ENCODE measurements around the gene ARID3A. TPM values are rescaled to one million over a fixed set of nuclear protein-coding genes. Genes with fewer than 3 reads are reported as not detected.

The ARID3A gene
- total and polyA plus RNA-seq, 4 donors: 7.7 to 29.7 (median 19.8) TPM

DNA sequence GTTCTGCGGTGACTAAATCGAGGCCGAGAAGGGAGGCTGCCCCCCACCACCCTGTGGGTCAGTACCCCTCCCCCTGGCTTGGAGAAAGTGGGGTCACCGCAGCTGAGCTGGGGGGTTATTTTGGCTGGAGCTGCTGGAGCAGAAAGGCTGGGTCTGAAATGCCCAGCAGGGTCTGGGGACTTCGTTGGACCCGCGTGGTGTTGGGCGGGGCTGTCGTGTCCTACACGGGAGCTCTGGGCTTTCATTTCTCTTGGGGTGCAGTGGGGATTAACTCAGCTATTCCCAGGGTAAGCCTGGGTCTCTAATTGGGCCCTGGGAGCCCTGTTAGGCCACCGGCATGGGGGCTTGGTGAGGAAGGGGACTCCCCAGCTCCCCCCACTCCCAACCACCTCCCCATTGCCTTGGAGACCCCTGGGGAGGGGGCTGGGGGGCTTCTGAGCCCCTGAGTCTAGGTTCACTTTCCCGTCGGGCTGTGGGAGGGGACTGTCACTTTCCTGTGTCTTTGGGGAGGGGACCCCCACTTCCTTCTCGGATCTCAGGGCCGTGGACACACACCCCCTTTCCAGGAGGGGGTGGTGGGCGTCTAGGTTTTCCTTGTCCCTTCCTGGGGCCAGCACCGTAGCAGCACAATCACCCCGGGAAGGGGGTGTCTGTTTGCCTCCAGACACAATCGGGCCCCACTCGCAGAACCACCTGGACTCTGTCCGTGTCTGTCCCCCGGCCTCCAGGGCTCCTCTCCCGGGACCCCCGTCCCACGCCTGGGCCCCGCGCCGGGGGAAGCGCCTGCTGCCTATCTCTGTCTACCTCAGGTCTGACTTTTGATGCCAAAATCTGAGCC lies 48.1 kb downstream of the ARID3A start:
- DNase-seq (no peak), ATAC-seq (ENCODE audit: insufficient read depth, low FRiP score) (no peak)
- Histone ChIP-seq H3K27ac (ENCODE audit: low read depth in 1 of 2, low read length in 1 of 2) (no peak overlapping the region), H3K27me3 (ENCODE audit: control insufficient read depth in 3 of 3, insufficient read depth in 3 of 3, low read length in 2 of 3) (no peaks in the 10 kb centered on the region), H3K4me1 (ENCODE audit: control insufficient read depth in 5 of 5, insufficient read depth in 5 of 5, low read length in 5 of 5) (no peaks in the 10 kb centered on the region), H3K36me3 (ENCODE audit: control insufficient read depth in 4 of 4, insufficient read depth in 4 of 4, low read length in 4 of 4) (peaks cover 3 to 15% (median 13%) of the 10 kb centered on the region in 4 donors), H3K9me3 (ENCODE audit: control insufficient read depth in 4 of 4, insufficient read depth in 3 of 4, low read length in 3 of 4) (peaks cover 0 to 9% (median 2%) of the 10 kb centered on the region in 4 donors), H3K9ac (ENCODE audit: insufficient read depth in 1 of 2, low read length in 2 of 2) (no peak overlapping the region), H3K4me3 (no peak overlapping the region)
- TF ChIP-seq, protein P1, sequence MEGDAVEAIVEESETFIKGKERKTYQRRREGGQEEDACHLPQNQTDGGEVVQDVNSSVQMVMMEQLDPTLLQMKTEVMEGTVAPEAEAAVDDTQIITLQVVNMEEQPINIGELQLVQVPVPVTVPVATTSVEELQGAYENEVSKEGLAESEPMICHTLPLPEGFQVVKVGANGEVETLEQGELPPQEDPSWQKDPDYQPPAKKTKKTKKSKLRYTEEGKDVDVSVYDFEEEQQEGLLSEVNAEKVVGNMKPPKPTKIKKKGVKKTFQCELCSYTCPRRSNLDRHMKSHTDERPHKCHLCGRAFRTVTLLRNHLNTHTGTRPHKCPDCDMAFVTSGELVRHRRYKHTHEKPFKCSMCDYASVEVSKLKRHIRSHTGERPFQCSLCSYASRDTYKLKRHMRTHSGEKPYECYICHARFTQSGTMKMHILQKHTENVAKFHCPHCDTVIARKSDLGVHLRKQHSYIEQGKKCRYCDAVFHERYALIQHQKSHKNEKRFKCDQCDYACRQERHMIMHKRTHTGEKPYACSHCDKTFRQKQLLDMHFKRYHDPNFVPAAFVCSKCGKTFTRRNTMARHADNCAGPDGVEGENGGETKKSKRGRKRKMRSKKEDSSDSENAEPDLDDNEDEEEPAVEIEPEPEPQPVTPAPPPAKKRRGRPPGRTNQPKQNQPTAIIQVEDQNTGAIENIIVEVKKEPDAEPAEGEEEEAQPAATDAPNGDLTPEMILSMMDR (IDR thresholded peaks at IDR 0.05; ENCODE audit: control extremely low read depth, extremely low read depth): no peak
- 86 to 89% methylated on average over 29 of the region's 29 CpGs for WGBS, 2 donors

DNA sequence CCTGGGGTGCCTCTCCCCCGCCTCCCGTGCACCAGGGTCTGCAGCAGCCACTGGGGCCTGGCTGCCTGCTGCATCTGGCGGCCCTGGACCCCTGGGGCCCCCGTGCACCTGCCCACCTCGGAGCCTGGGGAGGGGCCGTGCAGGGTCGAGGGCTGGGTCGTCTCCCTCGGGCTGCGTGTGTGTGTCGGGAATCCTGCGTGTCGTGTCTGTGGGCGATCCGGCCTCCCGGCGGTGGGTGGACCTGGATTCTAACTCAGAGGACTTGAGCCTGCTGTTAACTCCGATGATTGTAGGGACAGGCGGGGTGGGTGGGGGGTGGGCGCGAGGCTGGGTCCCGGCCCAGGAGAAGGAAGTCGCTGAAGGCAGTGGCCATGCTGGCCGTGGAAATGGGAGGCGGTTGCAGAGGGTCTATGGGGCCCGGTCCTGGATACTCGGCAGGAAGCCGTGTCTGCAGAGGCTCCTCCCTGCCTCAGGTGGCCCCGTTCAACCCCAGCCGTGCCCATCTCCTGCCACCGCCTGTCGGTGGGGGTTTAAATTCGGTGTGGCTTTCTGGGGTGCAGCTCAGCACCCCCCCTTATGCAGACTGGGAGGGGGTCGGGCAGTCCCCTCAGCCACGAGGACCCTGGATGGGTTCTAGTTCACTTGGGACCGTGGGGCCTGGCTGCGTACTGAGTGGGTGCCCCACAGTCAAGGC lies 48.9 kb downstream of the ARID3A start:
- Histone ChIP-seq H3K4me3 (no peak overlapping the region), H3K36me3 (ENCODE audit: control insufficient read depth in 4 of 4, insufficient read depth in 4 of 4, low read length in 4 of 4) (peaks cover 3 to 14% (median 13%) of the 10 kb centered on the region in 4 donors), H3K9me3 (ENCODE audit: control insufficient read depth in 4 of 4, insufficient read depth in 3 of 4, low read length in 3 of 4) (peaks cover 0 to 9% (median 2%) of the 10 kb centered on the region in 4 donors), H3K9ac (ENCODE audit: insufficient read depth in 1 of 2, low read length in 2 of 2) (no peak overlapping the region), H3K27me3 (ENCODE audit: control insufficient read depth in 3 of 3, insufficient read depth in 3 of 3, low read length in 2 of 3) (no peaks in the 10 kb centered on the region), H3K27ac (ENCODE audit: low read depth in 1 of 2, low read length in 1 of 2) (no peak overlapping the region), H3K4me1 (ENCODE audit: control insufficient read depth in 5 of 5, insufficient read depth in 5 of 5, low read length in 5 of 5) (peaks cover 0 to 5% (median 0%) of the 10 kb centered on the region in 5 donors)
- ATAC-seq (ENCODE audit: insufficient read depth, low FRiP score): no peak
- no peak for DNase-seq
- TF ChIP-seq, protein P1 (IDR thresholded peaks at IDR 0.05; ENCODE audit: control extremely low read depth, extremely low read depth): no peak
- 82 to 84% methylated on average over 35 to 37 of the region's 37 CpGs for WGBS, 2 donors

DNA sequence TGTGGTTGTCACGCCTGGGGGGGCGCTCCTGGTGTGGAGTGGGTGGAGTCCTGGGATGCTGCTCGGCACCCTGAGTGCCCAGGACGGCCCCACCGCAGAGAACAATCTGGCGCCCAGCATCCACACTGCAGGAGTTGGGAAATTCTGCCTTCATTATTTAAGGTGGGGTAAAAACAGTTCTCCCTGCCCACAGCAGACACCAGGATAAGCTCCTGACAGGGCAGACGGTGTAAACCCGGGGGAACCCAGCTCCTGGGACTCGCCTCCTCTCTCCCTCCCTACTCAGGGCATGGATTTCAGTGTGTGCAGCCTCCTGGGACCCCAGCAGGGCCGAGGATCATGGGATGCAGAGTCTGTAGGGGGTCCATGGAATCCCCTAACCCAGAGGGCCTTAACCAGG lies 50.6 kb downstream of the ARID3A start:
- no peak overlapping the region for H3K27ac ChIP-seq (ENCODE audit: low read depth in 1 of 2, low read length in 1 of 2)
- H3K4me1 ChIP-seq (ENCODE audit: control insufficient read depth in 5 of 5, insufficient read depth in 5 of 5, low read length in 5 of 5): peaks cover 0 to 14% (median 5%) of the 10 kb centered on the region in 5 donors
- DNase-seq (no peak), ATAC-seq (ENCODE audit: insufficient read depth, low FRiP score) (no peak)
- TF ChIP-seq, protein P1 (IDR thresholded peaks at IDR 0.05; ENCODE audit: control extremely low read depth, extremely low read depth): no peak
- H3K36me3 ChIP-seq (ENCODE audit: control insufficient read depth in 4 of 4, insufficient read depth in 4 of 4, low read length in 4 of 4): peaks cover 0 to 7% (median 3%) of the 10 kb centered on the region in 4 donors
- H3K9me3 ChIP-seq (ENCODE audit: control insufficient read depth in 4 of 4, insufficient read depth in 3 of 4, low read length in 3 of 4): peaks cover 0 to 2% (median 0%) of the 10 kb centered on the region in 4 donors
- 83 to 85% methylated on average over 10 of the region's 10 CpGs for WGBS, 2 donors
- no peak overlapping the region for H3K9ac ChIP-seq (ENCODE audit: insufficient read depth in 1 of 2, low read length in 2 of 2)
- no peaks in the 10 kb centered on the region for H3K27me3 ChIP-seq (ENCODE audit: control insufficient read depth in 3 of 3, insufficient read depth in 3 of 3, low read length in 2 of 3)
- no peak overlapping the region for H3K4me3 ChIP-seq

Data from lung (tissue), 12 donors.